Measurements from ENCODE around the gene RAB36. TPM values are rescaled to one million over a fixed set of nuclear protein-coding genes. Genes with fewer than 3 reads are reported as not detected.

RAB36 gene
- polyA plus RNA-seq, 3 donors, result 0.37 to 0.78 (median 0.49) TPM

DNA sequence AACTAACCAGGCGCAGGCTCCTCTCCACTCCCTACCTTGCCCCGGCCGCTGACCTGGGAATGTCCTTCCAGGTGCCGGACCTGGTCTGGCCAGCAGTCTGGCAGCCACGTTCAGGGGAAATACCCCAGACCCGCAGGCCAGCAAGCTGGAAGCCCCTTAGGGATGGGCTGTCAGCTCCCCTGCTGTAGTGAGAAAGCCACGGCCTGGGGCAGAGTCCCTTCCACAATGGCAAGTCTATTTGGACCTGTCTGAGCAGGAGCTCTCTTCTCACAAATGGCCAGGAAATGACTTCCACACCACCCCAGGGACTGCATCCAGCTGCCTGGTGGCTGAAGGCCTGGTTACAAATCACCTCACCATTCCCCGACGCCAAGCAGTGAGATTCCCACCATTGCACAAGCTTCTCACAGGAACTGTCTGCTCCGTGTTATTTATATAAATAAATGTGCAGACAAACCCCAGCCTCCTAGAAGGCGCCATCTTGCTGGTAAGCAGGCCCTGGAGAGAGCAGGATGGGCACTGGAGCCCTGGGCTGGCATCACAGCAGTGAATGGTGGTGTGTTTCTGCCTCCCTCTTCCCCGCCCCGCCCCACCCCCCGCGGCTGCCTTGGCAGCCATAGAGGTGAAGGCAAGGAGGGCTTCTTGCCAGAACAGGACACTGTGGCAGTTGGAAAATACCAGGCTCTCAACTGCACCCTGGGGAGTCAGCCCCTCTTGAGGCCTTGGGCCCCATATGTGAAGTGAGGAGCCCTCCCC is 27.2 kb upstream of the RAB36 start:
- H3K4me1 Mint-ChIP-seq, result no peaks in the 10 kb centered on the region
- H3K9me3 Mint-ChIP-seq, result peaks cover 0 to 2% (median 0%) of the 10 kb centered on the region in 7 donors
- Histone ChIP-seq H2AFZ (ENCODE audit: insufficient read depth, low read depth, low read length, poor library complexity, severe bottlenecking) (no peak overlapping the region), H3K4me3 (replicated peaks in 1 of 3; ENCODE audit: low read depth in 2 of 3, low read length in 3 of 3) (no peak overlapping the region), H3K27ac (ENCODE audit: low read depth in 1 of 2, low read length in 2 of 2) (no peak overlapping the region), H3K9me3 (replicated peaks in 1 of 2; ENCODE audit: control insufficient read depth in 1 of 2, insufficient read depth in 1 of 2, low read length in 2 of 2) (no peaks in the 10 kb centered on the region), H4K20me1 (ENCODE audit: insufficient read depth, low read length) (no peaks in the 10 kb centered on the region), H3K79me2 (ENCODE audit: insufficient read depth, low read length) (no peaks in the 10 kb centered on the region), H3K27me3 (ENCODE audit: control insufficient read depth in 2 of 2, insufficient read depth in 2 of 2, low read length in 2 of 2) (no peaks in the 10 kb centered on the region), H3K36me3 (replicated peaks in 1 of 2; ENCODE audit: control insufficient read depth in 1 of 2, insufficient read depth in 2 of 2, low read length in 2 of 2) (no peaks in the 10 kb centered on the region), H3K9ac (ENCODE audit: insufficient read depth, low read length, poor library complexity, severe bottlenecking) (no peak overlapping the region), H3K4me2 (replicated peaks; ENCODE audit: extremely low read depth, low read length, poor library complexity, severe bottlenecking) (no peak overlapping the region), H3K4me1 (ENCODE audit: control insufficient read depth in 1 of 2, insufficient read depth in 2 of 2, low read length in 2 of 2) (no peaks in the 10 kb centered on the region)
- H3K27me3 Mint-ChIP-seq (ENCODE audit: low read depth in 3 of 3), result peaks cover 0 to 4% (median 2%) of the 10 kb centered on the region in 3 donors
- no peaks in the 10 kb centered on the region for H3K36me3 Mint-ChIP-seq
- no peak overlapping the region for H3K4me3 Mint-ChIP-seq
- intact Hi-C loops (cut with micrococcal nuclease), result no loop called here
- 100% methylated on average over 7 of the region's 15 CpGs for WGBS (ENCODE audit: insufficient coverage)
- no peak overlapping the region for H3K27ac Mint-ChIP-seq
- TF ChIP-seq, protein P1, sequence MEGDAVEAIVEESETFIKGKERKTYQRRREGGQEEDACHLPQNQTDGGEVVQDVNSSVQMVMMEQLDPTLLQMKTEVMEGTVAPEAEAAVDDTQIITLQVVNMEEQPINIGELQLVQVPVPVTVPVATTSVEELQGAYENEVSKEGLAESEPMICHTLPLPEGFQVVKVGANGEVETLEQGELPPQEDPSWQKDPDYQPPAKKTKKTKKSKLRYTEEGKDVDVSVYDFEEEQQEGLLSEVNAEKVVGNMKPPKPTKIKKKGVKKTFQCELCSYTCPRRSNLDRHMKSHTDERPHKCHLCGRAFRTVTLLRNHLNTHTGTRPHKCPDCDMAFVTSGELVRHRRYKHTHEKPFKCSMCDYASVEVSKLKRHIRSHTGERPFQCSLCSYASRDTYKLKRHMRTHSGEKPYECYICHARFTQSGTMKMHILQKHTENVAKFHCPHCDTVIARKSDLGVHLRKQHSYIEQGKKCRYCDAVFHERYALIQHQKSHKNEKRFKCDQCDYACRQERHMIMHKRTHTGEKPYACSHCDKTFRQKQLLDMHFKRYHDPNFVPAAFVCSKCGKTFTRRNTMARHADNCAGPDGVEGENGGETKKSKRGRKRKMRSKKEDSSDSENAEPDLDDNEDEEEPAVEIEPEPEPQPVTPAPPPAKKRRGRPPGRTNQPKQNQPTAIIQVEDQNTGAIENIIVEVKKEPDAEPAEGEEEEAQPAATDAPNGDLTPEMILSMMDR (IDR thresholded peaks at IDR 0.05), result no peak
- no peak for DNase-seq

DNA sequence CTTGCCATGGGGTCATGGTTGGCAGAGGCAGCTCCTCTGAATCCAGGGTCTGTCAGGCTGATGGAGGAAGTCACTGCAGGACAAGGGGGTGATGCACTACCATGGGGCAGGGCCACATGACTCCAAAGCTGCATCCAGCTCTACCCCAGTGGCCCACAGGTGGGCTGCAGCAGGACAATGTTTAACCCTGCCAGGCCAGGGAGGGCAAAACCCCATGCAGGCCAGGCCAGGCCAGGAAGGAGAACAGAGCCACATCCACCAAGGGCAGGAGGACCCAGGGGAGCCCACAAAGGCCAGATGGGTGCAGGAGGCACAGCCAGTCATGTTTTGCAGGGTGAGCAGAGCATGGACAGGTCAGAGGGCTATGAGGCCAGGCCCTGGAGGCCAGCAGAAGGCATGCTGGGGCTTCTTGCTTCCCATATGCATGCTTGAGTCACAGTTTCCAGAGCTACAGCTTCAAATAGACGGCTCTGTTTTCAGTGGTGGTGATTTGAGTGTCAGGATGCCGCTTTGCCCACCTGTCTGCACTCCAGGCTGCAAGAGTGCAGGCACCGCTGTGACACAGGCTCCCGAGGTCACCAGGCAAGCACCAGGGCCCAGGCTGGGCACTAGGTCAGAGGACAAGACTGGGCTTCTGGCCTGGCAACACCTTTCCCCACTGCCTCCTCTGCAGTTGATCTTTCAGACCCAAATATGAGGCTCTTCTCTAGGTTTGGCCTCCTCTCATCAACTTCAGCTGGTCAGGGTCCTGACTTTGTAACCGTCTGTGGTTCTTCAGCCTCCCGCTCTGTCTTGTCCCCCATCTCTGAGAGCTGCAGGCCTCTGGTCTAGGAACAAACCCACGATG is 26.4 kb upstream of the RAB36 start:
- intact Hi-C loops (cut with micrococcal nuclease), result no loop called here
- H3K27ac Mint-ChIP-seq, result peak overlapping the region in 2 of 7 donors; percentile 51 to 64
- Histone ChIP-seq H3K4me3 (replicated peaks in 1 of 3; ENCODE audit: low read depth in 2 of 3, low read length in 3 of 3) (no peak overlapping the region), H3K9ac (ENCODE audit: insufficient read depth, low read length, poor library complexity, severe bottlenecking) (no peak overlapping the region), H3K27ac (ENCODE audit: low read depth in 1 of 2, low read length in 2 of 2) (no peak overlapping the region), H3K27me3 (ENCODE audit: control insufficient read depth in 2 of 2, insufficient read depth in 2 of 2, low read length in 2 of 2) (no peaks in the 10 kb centered on the region), H3K79me2 (ENCODE audit: insufficient read depth, low read length) (no peaks in the 10 kb centered on the region), H3K36me3 (replicated peaks in 1 of 2; ENCODE audit: control insufficient read depth in 1 of 2, insufficient read depth in 2 of 2, low read length in 2 of 2) (no peaks in the 10 kb centered on the region), H3K4me1 (ENCODE audit: control insufficient read depth in 1 of 2, insufficient read depth in 2 of 2, low read length in 2 of 2) (no peaks in the 10 kb centered on the region), H2AFZ (ENCODE audit: insufficient read depth, low read depth, low read length, poor library complexity, severe bottlenecking) (peak overlapping the region; percentile 42), H4K20me1 (ENCODE audit: insufficient read depth, low read length) (no peaks in the 10 kb centered on the region), H3K4me2 (replicated peaks; ENCODE audit: extremely low read depth, low read length, poor library complexity, severe bottlenecking) (no peak overlapping the region), H3K9me3 (replicated peaks in 1 of 2; ENCODE audit: control insufficient read depth in 1 of 2, insufficient read depth in 1 of 2, low read length in 2 of 2) (no peaks in the 10 kb centered on the region)
- peaks cover 0 to 2% (median 0%) of the 10 kb centered on the region in 7 donors for H3K9me3 Mint-ChIP-seq
- H3K4me1 Mint-ChIP-seq, result no peaks in the 10 kb centered on the region
- TF ChIP-seq, protein P1 (IDR thresholded peaks at IDR 0.05), result no peak
- no peaks in the 10 kb centered on the region for H3K36me3 Mint-ChIP-seq
- WGBS (ENCODE audit: insufficient coverage), result 95% methylated on average over 6 of the region's 7 CpGs
- peaks cover 0 to 4% (median 2%) of the 10 kb centered on the region in 3 donors for H3K27me3 Mint-ChIP-seq (ENCODE audit: low read depth in 3 of 3)
- no peak overlapping the region for H3K4me3 Mint-ChIP-seq
- DNase-seq, result no peak
